CD4-positive, alpha-beta T cell treated with Interferon gamma for 1 hour (primary cell): Measurements from ENCODE around the gene INSYN2A.

Experiments used
- DNase-seq: peaks from one replicate; pipeline ENCODE4 v3.0.0-alpha.2; 2020

Gene INSYN2A

DNA sequence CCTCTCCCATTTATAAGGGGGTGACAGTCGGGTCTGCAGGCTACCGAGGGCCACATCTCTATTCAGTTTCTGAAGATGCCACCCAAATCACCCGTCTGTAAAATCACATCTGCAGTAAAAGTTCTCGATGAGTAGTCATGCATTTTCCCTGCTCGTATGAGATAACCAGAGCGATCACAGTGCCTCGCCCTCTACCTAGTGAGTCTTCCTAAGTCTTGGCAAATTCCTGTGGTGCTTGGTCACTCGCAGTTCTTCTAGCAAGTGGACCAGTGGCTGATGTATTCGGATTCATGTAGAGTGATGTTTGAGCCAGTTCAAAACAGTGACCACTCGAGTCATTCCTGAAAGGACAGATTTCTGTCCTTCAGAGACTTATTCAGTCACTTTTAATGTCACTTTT is 44.9 kb downstream of the INSYN2A start:
- no peak for DNase-seq

DNA sequence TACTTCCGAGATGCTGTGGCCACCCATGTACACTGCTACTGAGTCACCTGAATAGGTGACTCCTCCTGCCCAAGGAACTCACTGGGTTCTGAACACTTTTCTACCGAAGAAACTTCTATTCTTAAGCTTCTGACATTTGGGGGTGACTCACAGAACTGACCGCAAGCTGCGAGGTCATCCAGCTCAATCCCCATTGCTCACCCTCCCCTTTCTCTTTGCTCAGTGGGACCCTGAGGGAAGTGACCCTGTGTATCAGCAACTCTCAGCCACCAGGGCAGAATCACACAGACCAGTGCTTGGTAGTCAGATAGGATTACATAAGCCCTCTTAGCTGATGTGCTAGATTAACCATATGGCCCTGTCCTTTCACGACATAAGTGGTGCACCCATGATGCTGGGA is 46.3 kb downstream of the INSYN2A start:
- no peak for DNase-seq

DNA sequence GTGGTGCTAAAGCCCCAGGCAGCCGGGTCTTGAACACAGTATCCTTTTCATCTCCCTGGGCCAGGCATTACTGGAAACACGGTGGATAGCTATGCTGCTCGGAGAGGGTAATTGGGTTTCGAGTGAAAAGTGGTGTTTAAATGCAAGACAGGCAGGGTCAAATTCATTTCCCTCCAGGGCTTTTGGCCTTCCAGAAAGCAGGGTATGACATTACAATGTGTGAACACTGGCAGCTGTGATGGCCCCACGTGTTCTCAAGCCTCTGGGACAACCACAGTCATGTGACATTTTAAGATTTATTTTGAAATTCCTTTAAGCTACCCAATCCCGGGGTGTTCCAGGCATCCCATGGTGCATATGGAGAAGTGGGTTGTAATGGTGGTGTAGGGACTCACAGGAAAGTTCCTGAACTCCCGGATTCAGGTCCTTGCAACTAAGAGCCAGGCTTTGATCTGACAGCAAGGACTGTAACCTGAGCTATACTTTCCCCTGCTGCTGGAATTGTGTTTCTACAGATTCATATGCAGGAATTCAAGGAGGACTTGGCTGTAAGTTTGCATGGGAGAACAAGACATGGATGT is 46.8 kb downstream of the INSYN2A start:
- DNase-seq: no peak

DNA sequence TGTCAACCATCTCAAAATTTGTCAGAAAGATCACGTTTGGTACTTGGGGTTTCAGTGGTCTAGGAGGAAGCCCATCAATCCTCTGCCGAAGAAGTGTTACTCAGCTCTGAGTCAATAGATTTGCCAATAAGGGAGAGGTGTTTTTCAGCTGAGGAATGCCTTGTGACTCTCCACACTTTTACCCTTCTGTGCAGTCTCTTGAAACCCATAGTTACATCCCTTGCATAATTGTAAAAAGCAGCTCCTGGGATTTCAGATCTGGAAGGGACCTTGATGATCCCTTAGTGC is 47.5 kb downstream of the INSYN2A start:
- no peak for DNase-seq

DNA sequence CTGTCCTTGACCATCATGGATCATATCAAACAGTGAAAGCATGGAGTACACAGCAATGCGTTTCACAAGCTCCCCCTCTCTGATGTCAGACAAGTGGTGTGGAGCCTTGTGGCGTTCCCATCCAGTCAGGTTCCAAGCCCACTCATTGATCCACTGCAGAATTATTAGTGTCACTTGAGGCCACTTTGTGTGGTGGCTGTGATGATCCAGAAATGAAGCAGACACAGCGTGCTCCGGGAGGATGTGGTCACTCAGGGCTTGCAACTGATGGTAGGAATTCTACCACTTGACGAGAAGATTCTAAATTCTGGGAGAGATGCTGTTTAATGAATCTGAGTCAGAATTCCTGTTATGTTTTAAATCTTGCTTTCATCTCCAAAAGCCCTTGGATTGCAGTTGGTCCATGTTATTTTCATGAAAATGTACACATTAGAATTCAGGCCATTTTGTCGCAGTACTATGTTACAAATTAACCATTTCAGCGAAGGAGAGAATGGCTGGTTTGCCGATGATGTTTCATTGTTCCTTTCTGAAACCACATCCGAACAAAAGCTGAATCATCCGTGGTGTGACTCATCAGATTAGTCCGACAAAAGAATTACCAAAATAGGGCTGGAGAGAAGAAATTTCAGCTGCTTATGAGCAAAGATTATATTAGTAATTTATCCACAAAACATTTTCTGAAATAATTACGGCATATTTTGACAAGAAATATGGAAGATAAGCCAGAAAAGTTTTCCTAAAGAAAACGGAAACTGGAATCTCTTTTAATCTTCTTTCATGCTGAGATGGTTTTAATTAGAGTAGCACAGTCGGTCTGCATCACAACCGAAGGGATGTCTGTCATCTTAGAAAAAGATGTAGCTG is 48.1 kb downstream of the INSYN2A start:
- DNase-seq: no peak

DNA sequence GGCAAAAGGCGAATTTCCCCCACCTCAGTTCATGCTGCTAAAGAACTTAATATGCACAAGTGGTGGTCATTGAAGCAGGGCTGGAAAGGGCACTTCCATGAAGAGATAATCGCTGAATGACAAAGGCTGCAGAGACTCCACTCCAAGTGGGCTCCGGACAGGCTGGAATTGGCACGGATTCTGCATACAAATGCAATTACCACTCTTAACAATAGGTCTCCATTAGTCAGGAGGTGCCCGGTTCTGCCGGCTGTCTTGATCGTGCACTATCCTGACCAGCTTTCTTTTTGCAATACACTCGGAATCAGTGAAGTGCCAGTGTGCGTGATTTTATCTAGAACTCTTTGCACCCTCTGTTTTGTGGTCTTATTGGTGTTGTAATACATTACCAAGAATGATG is 49.7 kb downstream of the INSYN2A start:
- DNase-seq: no peak
